Measurements from ENCODE around the gene WNT5B. TPM values are rescaled to one million over a fixed set of nuclear protein-coding genes. Genes with fewer than 3 reads are reported as not detected.

Gene WNT5B
- total RNA-seq, 2 experiments from 2014 or later, result 0.86 to 14.7 TPM

DNA sequence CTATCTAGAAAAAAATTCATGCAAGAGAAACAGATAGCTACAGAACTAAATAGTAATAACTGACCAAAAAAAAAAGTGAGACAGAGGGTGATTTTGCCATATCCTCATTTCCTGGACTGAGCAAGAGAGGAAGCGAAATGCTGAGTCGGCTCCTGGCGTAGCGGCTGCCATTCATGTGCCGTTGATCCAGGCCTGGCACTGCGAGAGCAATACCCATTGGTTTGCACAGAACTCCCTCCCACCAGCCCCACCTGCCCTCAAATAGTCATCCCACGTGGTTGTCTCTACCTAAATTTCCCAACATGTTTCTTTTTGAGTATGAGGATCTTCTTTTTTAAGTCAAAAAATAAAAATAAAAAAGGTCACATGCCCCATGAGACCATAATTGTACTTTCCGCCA lies 9.4 kb upstream of the WNT5B start:
- intact Hi-C loops (cut with micrococcal nuclease; ENCODE audit: unreplicated experiment), result no loop called here
- ChIA-PET CTCF (ENCODE audit: unreplicated experiment) (interaction anchor here (0.8 kb wide), 1 partner anchor 11 kb away, joined by 3 read pairs; no protein-coding TSS in a partner anchor), POLR2A (interaction anchor here (0.6 kb wide), 1 partner anchor 21 kb away, joined by 3 read pairs; no protein-coding TSS in a partner anchor)
- Histone ChIP-seq H2AFZ (ENCODE audit: low read length) (no peak overlapping the region), H3K4me3 (ENCODE audit: low read depth, low read length, poor library complexity, severe bottlenecking) (no peak overlapping the region), H3K79me2 (ENCODE audit: insufficient read depth, low read depth, low read length) (no peaks in the 10 kb centered on the region), H3K9me2 (ENCODE audit: insufficient read depth, low read length) (no peaks in the 10 kb centered on the region), H3K27ac (ENCODE audit: low read depth, low read length, poor library complexity, severe bottlenecking) (no peak overlapping the region), H3K4me1 (ENCODE audit: insufficient read depth, low read length, poor library complexity, severe bottlenecking) (peaks cover 10% of the 10 kb centered on the region), H3K9me3 (ENCODE audit: low read length) (no peaks in the 10 kb centered on the region), H3K36me3 (ENCODE audit: insufficient read depth, low read length) (no peaks in the 10 kb centered on the region), H4K20me1 (ENCODE audit: insufficient read depth, low read length) (no peaks in the 10 kb centered on the region), H3K4me2 (ENCODE audit: low read length) (no peak overlapping the region)
- TF ChIP-seq CTCF (conservative IDR thresholded peaks at IDR 0.05; ENCODE audit: low read length), result no peak
- TF ChIP-seq EZH2phosphoT487 (IDR thresholded peaks at IDR 0.05; ENCODE audit: borderline replicate concordance, low read depth, low read length), result no peak
- BruUV-seq (replicated peaks), result no TSS peak
- DNase-seq (ENCODE audit: low spot score), result no peak

GRCh38 chr12:1620092-1620491 lies 8.9 kb upstream of the WNT5B start:
- TF ChIP-seq EZH2phosphoT487 (IDR thresholded peaks at IDR 0.05; ENCODE audit: borderline replicate concordance, low read depth, low read length) (no peak), CTCF (conservative IDR thresholded peaks at IDR 0.05; ENCODE audit: low read length) (no peak)
- DNase-seq (ENCODE audit: low spot score), result no peak
- no peak overlapping the region for H3K4me3 ChIP-seq (ENCODE audit: low read depth, low read length, poor library complexity, severe bottlenecking)
- ChIA-PET POLR2A (no interaction called here), CTCF (ENCODE audit: unreplicated experiment) (interaction anchor here (0.8 kb wide), 1 partner anchor 10 kb away, joined by 3 read pairs; no protein-coding TSS in a partner anchor)
- intact Hi-C loops (cut with micrococcal nuclease; ENCODE audit: unreplicated experiment), result no loop called here
- no peaks in the 10 kb centered on the region for H4K20me1 ChIP-seq (ENCODE audit: insufficient read depth, low read length)
- H2AFZ ChIP-seq (ENCODE audit: low read length), result no peak overlapping the region
- no peaks in the 10 kb centered on the region for H3K9me2 ChIP-seq (ENCODE audit: insufficient read depth, low read length)
- no peak overlapping the region for H3K27ac ChIP-seq (ENCODE audit: low read depth, low read length, poor library complexity, severe bottlenecking)
- BruUV-seq (replicated peaks), result no TSS peak
- H3K36me3 ChIP-seq (ENCODE audit: insufficient read depth, low read length), result no peaks in the 10 kb centered on the region
- H3K4me1 ChIP-seq (ENCODE audit: insufficient read depth, low read length, poor library complexity, severe bottlenecking), result peaks cover 10% of the 10 kb centered on the region
- H3K79me2 ChIP-seq (ENCODE audit: insufficient read depth, low read depth, low read length), result no peaks in the 10 kb centered on the region
- no peak overlapping the region for H3K4me2 ChIP-seq (ENCODE audit: low read length)
- H3K9me3 ChIP-seq (ENCODE audit: low read length), result no peaks in the 10 kb centered on the region

GRCh38 chr12:1622406-1622805 lies 6.6 kb upstream of the WNT5B start:
- BruUV-seq (replicated peaks), result no TSS peak
- ChIA-PET POLR2A (interaction anchor here (1.0 kb wide), 1 partner anchor 139 kb away, joined by 3 read pairs; no protein-coding TSS in a partner anchor), CTCF (ENCODE audit: unreplicated experiment) (no interaction called here)
- intact Hi-C loops (cut with micrococcal nuclease; ENCODE audit: unreplicated experiment), result no loop called here
- DNase-seq (ENCODE audit: low spot score), result no peak
- Histone ChIP-seq H3K9me3 (ENCODE audit: low read length) (no peaks in the 10 kb centered on the region), H3K4me1 (ENCODE audit: insufficient read depth, low read length, poor library complexity, severe bottlenecking) (no peaks in the 10 kb centered on the region), H3K9me2 (ENCODE audit: insufficient read depth, low read length) (no peaks in the 10 kb centered on the region), H3K79me2 (ENCODE audit: insufficient read depth, low read depth, low read length) (no peaks in the 10 kb centered on the region), H3K4me3 (ENCODE audit: low read depth, low read length, poor library complexity, severe bottlenecking) (no peak overlapping the region), H3K4me2 (ENCODE audit: low read length) (no peak overlapping the region), H4K20me1 (ENCODE audit: insufficient read depth, low read length) (no peaks in the 10 kb centered on the region), H3K36me3 (ENCODE audit: insufficient read depth, low read length) (no peaks in the 10 kb centered on the region), H2AFZ (ENCODE audit: low read length) (no peak overlapping the region), H3K27ac (ENCODE audit: low read depth, low read length, poor library complexity, severe bottlenecking) (no peak overlapping the region)
- no peak for TF ChIP-seq CTCF (conservative IDR thresholded peaks at IDR 0.05; ENCODE audit: low read length)
- TF ChIP-seq EZH2phosphoT487 (IDR thresholded peaks at IDR 0.05; ENCODE audit: borderline replicate concordance, low read depth, low read length), result no peak
